OCI-LY3 (cell line): Measurements from ENCODE around the gene DENND1A.

ENCODE experiments used
- H2AFZ ChIP-seq: fragments of 200-600, 300-600 bp; shearing (Covaris generic); 2 replicates; pipeline ENCODE4 v1.6.0; 2014; ENCODE audit warnings: antibody characterized with exemption, low read depth, low read length
- H3K27ac ChIP-seq: fragments of 200-600, 300-600 bp; sonication (generic); 2 replicates; pipeline ENCODE4 v1.5.1; 2014; ENCODE audit warnings: mild to moderate bottlenecking, low read length, moderate library complexity, mixed read lengths
- H3K27me3 ChIP-seq: fragments of 200-600, 300-600 bp; sonication (generic); 2 replicates; pipeline ENCODE4 v1.6.1; 2014; ENCODE audit warnings: low read depth, low read length, mixed read lengths
- H3K36me3 ChIP-seq: fragments of 200-600, 300-600 bp; sonication (generic); replicated peaks from 2 replicates; pipeline ENCODE3; 2014; ENCODE audit warnings: low read depth, low read length, mixed read lengths
- H3K4me1 ChIP-seq: fragments of 300-600, 200-600 bp; sonication (generic); 2 replicates; pipeline ENCODE4 v1.6.1; 2014; ENCODE audit warnings: low read length, mixed read lengths
- H3K4me2 ChIP-seq: fragments of 200-600, 300-600 bp; sonication (generic); 2 replicates; pipeline ENCODE4 v1.6.1; 2014; ENCODE audit warnings: low read length, mixed read lengths
- H3K4me3 ChIP-seq: fragments of 300-600, 200-600 bp; sonication (generic); 2 replicates; pipeline ENCODE4 v1.5.1; 2014; ENCODE audit warnings: antibody characterized with exemption, mild to moderate bottlenecking, low read length, moderate library complexity
- H3K79me2 ChIP-seq: fragments of 300-600, 200-600 bp; shearing (Covaris generic); 2 replicates; pipeline ENCODE4 v1.6.1; 2014; ENCODE audit warnings: mild to moderate bottlenecking, low read length, mixed read lengths
- H3K9ac ChIP-seq: fragments of 300-600, 200-600 bp; shearing (Covaris generic); 2 replicates; pipeline ENCODE4 v1.6.0; 2014; ENCODE audit warnings: mild to moderate bottlenecking, low read length, moderate library complexity
- H3K9me3 ChIP-seq: fragments of 200-600, 300-600 bp; shearing (Covaris generic); 2 replicates; pipeline ENCODE4 v1.6.1; 2014; ENCODE audit warnings: low read length, mixed read lengths; ENCODE audit not compliant: insufficient read depth
- H4K20me1 ChIP-seq: fragments of 200-600, 300-600 bp; sonication (generic); 2 replicates; pipeline ENCODE4 v1.6.1; 2016; ENCODE audit warnings: low read length, mixed read lengths; ENCODE audit not compliant: insufficient read depth
- EZH2phosphoT487 ChIP-seq: fragments of 200-600 bp; shearing (Covaris generic); IDR thresholded peaks from 2 replicates; pipeline ENCODE4 v1.6.1; 2018; ENCODE audit warnings: antibody characterized with exemption, mixed run types, low read depth
- TF ChIP-seq, protein P1 (sequence below): fragments of 200-600, 300-600 bp; sonication (generic); IDR thresholded peaks from 2 replicates; pipeline ENCODE4 v1.5.1; 2014; ENCODE audit warnings: antibody characterized with exemption, low read length, low read depth

DENND1A gene

DNA sequence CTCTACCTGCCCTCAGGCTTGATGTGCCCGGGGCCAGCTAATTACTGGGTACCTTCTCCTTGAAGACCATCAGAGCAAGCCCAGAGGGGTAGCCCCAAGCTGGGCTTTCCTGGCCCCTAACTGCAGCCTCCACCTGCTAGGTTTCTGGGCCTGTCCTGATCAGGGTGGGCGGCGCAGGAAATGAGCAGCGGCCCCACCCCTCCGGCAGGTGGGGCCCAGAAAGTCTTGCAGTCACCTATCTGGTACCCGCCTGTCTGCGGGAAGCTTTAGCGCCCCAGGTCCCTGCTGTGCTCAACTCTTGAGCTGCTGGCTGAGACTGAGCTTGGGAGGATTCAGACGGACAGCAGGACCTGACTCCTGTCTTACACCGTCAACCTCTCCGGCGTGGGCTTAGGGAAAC lies 44.5 kb upstream of the DENND1A start:
- Histone ChIP-seq H3K4me3 (no peak overlapping the region), H3K4me2 (no peak overlapping the region), H3K79me2 (no peaks in the 10 kb centered on the region), H3K9ac (no peak overlapping the region), H3K27ac (no peak overlapping the region), H3K4me1 (no peaks in the 10 kb centered on the region), H3K9me3 (peaks cover 10% of the 10 kb centered on the region), H4K20me1 (no peaks in the 10 kb centered on the region), H3K27me3 (peaks cover 31% of the 10 kb centered on the region), H3K36me3 (peaks cover 3% of the 10 kb centered on the region), H2AFZ (no peak overlapping the region)
- TF ChIP-seq, protein P1, sequence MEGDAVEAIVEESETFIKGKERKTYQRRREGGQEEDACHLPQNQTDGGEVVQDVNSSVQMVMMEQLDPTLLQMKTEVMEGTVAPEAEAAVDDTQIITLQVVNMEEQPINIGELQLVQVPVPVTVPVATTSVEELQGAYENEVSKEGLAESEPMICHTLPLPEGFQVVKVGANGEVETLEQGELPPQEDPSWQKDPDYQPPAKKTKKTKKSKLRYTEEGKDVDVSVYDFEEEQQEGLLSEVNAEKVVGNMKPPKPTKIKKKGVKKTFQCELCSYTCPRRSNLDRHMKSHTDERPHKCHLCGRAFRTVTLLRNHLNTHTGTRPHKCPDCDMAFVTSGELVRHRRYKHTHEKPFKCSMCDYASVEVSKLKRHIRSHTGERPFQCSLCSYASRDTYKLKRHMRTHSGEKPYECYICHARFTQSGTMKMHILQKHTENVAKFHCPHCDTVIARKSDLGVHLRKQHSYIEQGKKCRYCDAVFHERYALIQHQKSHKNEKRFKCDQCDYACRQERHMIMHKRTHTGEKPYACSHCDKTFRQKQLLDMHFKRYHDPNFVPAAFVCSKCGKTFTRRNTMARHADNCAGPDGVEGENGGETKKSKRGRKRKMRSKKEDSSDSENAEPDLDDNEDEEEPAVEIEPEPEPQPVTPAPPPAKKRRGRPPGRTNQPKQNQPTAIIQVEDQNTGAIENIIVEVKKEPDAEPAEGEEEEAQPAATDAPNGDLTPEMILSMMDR, result no peak
- TF ChIP-seq EZH2phosphoT487, result no peak

DNA sequence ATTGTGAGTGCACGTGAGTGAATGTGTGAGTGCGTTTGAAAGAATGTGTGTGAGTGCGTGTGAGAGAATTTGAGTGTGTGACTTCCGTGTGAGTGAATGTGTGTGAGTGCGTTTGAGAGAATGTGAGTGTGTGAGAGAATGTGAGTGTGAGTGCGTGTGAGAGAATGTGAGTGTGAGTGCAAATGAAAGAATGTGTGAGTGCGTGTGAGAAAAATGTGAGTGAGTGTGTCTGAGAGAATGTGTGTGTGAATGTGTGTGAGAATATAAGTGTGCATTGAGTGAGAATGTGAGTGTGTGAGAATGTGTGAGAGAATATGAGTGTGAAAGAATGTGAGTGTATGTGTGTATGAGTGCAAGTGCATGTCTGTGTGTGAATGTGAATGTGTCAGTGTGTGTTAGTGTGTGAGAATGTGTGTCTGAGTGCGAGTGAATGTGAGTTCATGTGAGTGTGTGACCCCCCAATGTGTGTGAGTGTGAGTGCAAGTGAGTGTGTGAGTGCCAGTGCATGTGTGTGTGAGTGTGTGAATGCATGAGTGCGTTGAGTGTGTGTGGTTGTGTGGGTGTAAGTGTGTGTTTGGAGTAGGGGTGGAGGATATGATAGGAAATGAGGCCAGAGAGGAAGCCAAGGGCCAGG lies 43.8 kb upstream of the DENND1A start:
- no peaks in the 10 kb centered on the region for H3K36me3 ChIP-seq
- H3K79me2 ChIP-seq, result no peaks in the 10 kb centered on the region
- TF ChIP-seq, protein P1, result no peak
- no peak for TF ChIP-seq EZH2phosphoT487
- H3K27me3 ChIP-seq, result peaks cover 33% of the 10 kb centered on the region
- no peak overlapping the region for H3K9ac ChIP-seq
- no peaks in the 10 kb centered on the region for H3K4me1 ChIP-seq
- H3K4me3 ChIP-seq, result no peak overlapping the region
- no peak overlapping the region for H3K27ac ChIP-seq
- no peak overlapping the region for H3K4me2 ChIP-seq
- 0 out of 2 replicates have a peak, but pooled peaks cover 5% of the 10 kb centered on the region for H3K9me3 ChIP-seq
- H4K20me1 ChIP-seq, result no peaks in the 10 kb centered on the region
- H2AFZ ChIP-seq, result no peak overlapping the region

DNA sequence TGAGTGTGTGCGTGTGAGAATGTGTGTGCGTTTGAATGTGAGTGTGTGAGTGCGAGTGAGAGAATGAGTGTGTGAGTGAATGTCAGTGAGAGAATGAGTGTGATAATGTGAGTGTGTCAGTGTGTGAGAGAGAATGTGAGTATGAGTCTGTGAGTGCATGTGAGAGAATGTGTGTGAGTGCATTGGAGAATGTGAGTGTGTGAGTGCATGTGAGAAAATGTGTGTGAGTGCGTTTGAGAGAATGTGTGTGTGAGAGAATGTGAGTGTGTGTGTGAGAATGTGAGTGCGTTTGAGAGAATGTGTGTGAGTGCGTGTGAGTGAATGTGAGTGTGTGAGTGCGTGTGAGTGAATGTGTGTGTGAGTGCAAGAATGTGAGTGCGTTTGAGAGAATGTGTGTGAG lies 42.7 kb upstream of the DENND1A start:
- H3K79me2 ChIP-seq, result no peaks in the 10 kb centered on the region
- H3K27me3 ChIP-seq, result peaks cover 36% of the 10 kb centered on the region
- no peak overlapping the region for H3K4me2 ChIP-seq
- H3K36me3 ChIP-seq, result no peaks in the 10 kb centered on the region
- H3K4me1 ChIP-seq, result no peaks in the 10 kb centered on the region
- no peaks in the 10 kb centered on the region for H4K20me1 ChIP-seq
- TF ChIP-seq, protein P1, result no peak
- no peak for TF ChIP-seq EZH2phosphoT487
- no peak overlapping the region for H2AFZ ChIP-seq
- H3K4me3 ChIP-seq, result no peak overlapping the region
- 0 out of 2 replicates have a peak, but pooled peaks cover 5% of the 10 kb centered on the region for H3K9me3 ChIP-seq
- no peak overlapping the region for H3K27ac ChIP-seq
- no peak overlapping the region for H3K9ac ChIP-seq

DNA sequence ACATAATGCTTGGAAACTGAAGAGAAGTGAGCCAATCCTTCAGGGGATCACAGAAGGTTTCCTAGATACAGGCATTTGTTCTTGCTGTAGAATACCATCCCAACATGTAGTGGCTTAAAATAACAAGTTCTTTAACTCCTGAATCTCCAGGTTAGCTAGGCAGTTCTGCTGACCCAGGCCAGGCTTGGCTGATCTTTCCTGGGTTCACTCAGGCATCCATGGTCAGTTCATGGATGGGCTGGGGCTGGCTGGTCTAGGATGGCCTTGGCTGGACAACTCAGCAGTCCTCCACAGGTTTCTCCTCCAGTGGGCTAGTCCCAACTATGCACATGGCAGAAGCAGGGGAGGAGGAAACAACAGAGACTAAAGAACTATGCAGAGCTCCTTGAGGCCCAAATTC lies 37.4 kb upstream of the DENND1A start:
- Histone ChIP-seq H3K79me2 (no peaks in the 10 kb centered on the region), H4K20me1 (no peaks in the 10 kb centered on the region), H3K4me2 (no peak overlapping the region), H3K36me3 (no peaks in the 10 kb centered on the region), H3K27ac (no peak overlapping the region), H3K4me1 (peaks cover 8% of the 10 kb centered on the region; the same call in 1 of the 2 replicates), H3K27me3 (peaks cover 46% of the 10 kb centered on the region), H3K9me3 (no peaks in the 10 kb centered on the region), H2AFZ (no peak overlapping the region), H3K4me3 (no peak overlapping the region), H3K9ac (no peak overlapping the region)
- TF ChIP-seq, protein P1, result no peak
- TF ChIP-seq EZH2phosphoT487, result no peak
